ENCODE data around the gene YTHDC1.
"Not testable (repeated sequence)": the region's sequence is repeated elsewhere in the genome, so short reads cannot be mapped to it uniquely, and the experiment has no call there.

Gene YTHDC1

GRCh38 chr4:68283714-68284113, 66.2 kb downstream of the YTHDC1 start:
- DNase-seq: no peak

- no peak for DNase-seq
These were observed 66.8 kb downstream of the YTHDC1 start for GRCh38 chr4:68283095-68283494.

- DNase-seq: not testable (repeated sequence)
These were observed 67.8 kb downstream of the YTHDC1 start for GRCh38 chr4:68281796-68282740.

- no peak for DNase-seq
These were observed 71.9 kb downstream of the YTHDC1 start for GRCh38 chr4:68278029-68278428.

- no peak for DNase-seq
These were observed 72.3 kb downstream of the YTHDC1 start for GRCh38 chr4:68277627-68278026.

- DNase-seq: no peak
These were observed 77.0 kb downstream of the YTHDC1 start for GRCh38 chr4:68272860-68273259.

- no peak for DNase-seq
These were observed 77.5 kb downstream of the YTHDC1 start for GRCh38 chr4:68272380-68272779.

- no peak for DNase-seq
These were observed 78.0 kb downstream of the YTHDC1 start for GRCh38 chr4:68271851-68272357.

GRCh38 chr4:68267433-68267944, 82.4 kb downstream of the YTHDC1 start:
- no peak for DNase-seq

GRCh38 chr4:68264875-68265565, 84.9 kb downstream of the YTHDC1 start:
- DNase-seq: no peak
